Lower leg skin (tissue), 3 donors: Measurements from ENCODE around the gene BIRC3.

Experiments used
- POLR2A ChIP-seq, 2 donors: fragments of 450-650 bp; IDR thresholded peaks; one replicate each; pipeline ENCODE4 v1.6.1; 2016 to 2017; ENCODE audit warnings: antibody characterized with exemption in 2 of 2, mild to moderate bottlenecking in 1 of 2, moderate library complexity in 1 of 2
- TF ChIP-seq, protein P1 (sequence below), 3 donors: fragments of 450-650 bp; IDR thresholded peaks; one replicate each; pipeline ENCODE4 v1.5.1; 2016; ENCODE audit warnings: antibody characterized with exemption in 3 of 3, mild to moderate bottlenecking in 3 of 3, moderate library complexity in 2 of 3

DNA sequence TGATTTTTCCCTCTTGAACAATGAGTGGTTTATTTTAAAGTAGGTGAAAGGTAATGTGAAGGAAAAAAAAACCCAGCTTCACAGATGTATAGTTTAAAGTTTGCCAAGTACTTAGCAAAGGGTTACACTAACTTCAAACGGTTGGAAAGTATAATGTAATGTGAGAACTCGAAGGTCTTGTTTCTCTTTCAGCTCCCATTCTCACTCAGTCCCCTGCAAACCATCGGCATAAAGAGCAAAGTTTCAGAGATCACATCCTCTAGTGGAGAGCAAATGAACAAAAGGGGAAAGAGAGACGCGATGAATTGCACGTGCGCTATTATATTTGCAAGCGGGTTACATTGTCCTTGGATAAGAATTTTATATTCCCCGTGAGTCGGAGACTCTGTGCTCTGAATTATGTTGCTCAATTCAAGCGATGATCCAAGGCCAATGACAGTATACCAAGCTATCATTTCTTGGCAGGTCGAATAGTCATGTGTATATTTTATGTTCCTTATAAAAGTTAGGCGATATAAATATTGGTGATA lies 37.6 kb upstream of the BIRC3 start:
- TF ChIP-seq, protein P1, sequence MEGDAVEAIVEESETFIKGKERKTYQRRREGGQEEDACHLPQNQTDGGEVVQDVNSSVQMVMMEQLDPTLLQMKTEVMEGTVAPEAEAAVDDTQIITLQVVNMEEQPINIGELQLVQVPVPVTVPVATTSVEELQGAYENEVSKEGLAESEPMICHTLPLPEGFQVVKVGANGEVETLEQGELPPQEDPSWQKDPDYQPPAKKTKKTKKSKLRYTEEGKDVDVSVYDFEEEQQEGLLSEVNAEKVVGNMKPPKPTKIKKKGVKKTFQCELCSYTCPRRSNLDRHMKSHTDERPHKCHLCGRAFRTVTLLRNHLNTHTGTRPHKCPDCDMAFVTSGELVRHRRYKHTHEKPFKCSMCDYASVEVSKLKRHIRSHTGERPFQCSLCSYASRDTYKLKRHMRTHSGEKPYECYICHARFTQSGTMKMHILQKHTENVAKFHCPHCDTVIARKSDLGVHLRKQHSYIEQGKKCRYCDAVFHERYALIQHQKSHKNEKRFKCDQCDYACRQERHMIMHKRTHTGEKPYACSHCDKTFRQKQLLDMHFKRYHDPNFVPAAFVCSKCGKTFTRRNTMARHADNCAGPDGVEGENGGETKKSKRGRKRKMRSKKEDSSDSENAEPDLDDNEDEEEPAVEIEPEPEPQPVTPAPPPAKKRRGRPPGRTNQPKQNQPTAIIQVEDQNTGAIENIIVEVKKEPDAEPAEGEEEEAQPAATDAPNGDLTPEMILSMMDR (IDR thresholded peaks at IDR 0.05), result no peak
- TF ChIP-seq POLR2A (IDR thresholded peaks at IDR 0.05), result no peak
